K562 (cell line): ENCODE results near the gene IQCF6. TPM values are rescaled to one million over a fixed set of nuclear protein-coding genes. Genes with fewer than 3 reads are reported as not detected.
A peak's percentile ranks its signal among the peaks of the same experiment; 100 is the strongest.

Experiments
- ATAC-seq: fragments of 200-7000 bp; cut with Tn5 transposase; 3 replicates; pipeline ENCODE4 v1.9.1; 2020; ENCODE audit warnings: moderate library complexity
- BruUV-seq: library from RNA; stranded (reverse); fragments of 400-500 nt; replicated peaks from 2 replicates; lab custom pipeline; 2021; lab: Mats Ljungman, UMichigan
- CTCF ChIA-PET: fragments of 300-600 bp; formaldehyde crosslinking; extraction: SDS; loops from one replicate; lab custom pipeline; 2021; ENCODE audit warnings: low intra/inter-chr PET ratio; lab: Yijun Ruan, JAX
- POLR2A ChIA-PET: fragments of 300-600, 350-650 bp; sonication (Branson Sonifier 250); formaldehyde crosslinking; extraction: SDS; loops from one replicate; lab custom pipeline; 2021; ENCODE audit warnings: antibody characterized with exemption, inconsistent platforms; lab: Yijun Ruan, JAX
- DNase-seq, 4 experiments: peaks; one replicate each; pipeline versions ENCODE4 v3.0.0 to v3.0.0-alpha.2; 2011 to 2018; ENCODE audit warnings: low spot score in 3 of 4, mixed read lengths in 3 of 4; ENCODE audit errors: extremely low read depth in 1 of 4
- FAIRE-seq: peaks from 2 replicates; lab custom pipeline; 2011; peaks lifted over from hg19 to GRCh38; lab: Jason Lieb, UNC
- H2AFZ ChIP-seq: 2 replicates; pipeline ENCODE4 v1.6.0; 2011; ENCODE audit warnings: low read depth, low read length, control low read depth, inconsistent platforms
- H3K27ac ChIP-seq: fragments of 200-600 bp; 3 replicates; pipeline ENCODE4 v1.8.0; 2011; ENCODE audit warnings: low read depth, mild to moderate bottlenecking, control low read depth, inconsistent platforms, low read length, moderate library complexity, mixed read lengths; ENCODE audit errors: extremely low read depth
- H3K27me3 ChIP-seq, 2 experiments: fragments of 300-600 bp in 1 of 2; 2 replicates in 1 of 2; 3 replicates in 1 of 2; pipeline versions ENCODE4 v1.6.0 to v1.8.0; 2011; ENCODE audit warnings: inconsistent platforms in 2 of 2, low read length in 2 of 2, mild to moderate bottlenecking in 1 of 2, mixed read lengths in 1 of 2, moderate library complexity in 1 of 2; ENCODE audit not compliant: control insufficient read depth in 2 of 2, insufficient read depth in 2 of 2
- H3K36me3 ChIP-seq: fragments of 300-600 bp; 3 replicates; pipeline ENCODE4 v1.8.0; 2011; ENCODE audit warnings: mild to moderate bottlenecking, low read length, inconsistent platforms; ENCODE audit not compliant: control insufficient read depth, insufficient read depth
- H3K4me1 ChIP-seq, 2 experiments: fragments of 200-600 bp in 1 of 2; replicated peaks in 1 of 2; 2 replicates in 1 of 2; 3 replicates in 1 of 2; pipeline versions ENCODE4 v1.5.1 to v1.8.0; 2011; ENCODE audit warnings: inconsistent platforms in 2 of 2, low read length in 2 of 2, mild to moderate bottlenecking in 1 of 2, mixed read lengths in 1 of 2, moderate library complexity in 1 of 2; ENCODE audit not compliant: control insufficient read depth in 2 of 2, insufficient read depth in 2 of 2
- H3K4me2 ChIP-seq: 2 replicates; pipeline ENCODE4 v1.6.1; 2011; ENCODE audit warnings: low read length, control low read depth, inconsistent platforms, mixed read lengths; ENCODE audit not compliant: insufficient read depth
- H3K4me3 ChIP-seq: fragments of 200-600 bp; sonication (generic), shearing (Covaris generic); 2 replicates; pipeline ENCODE4 v1.5.1; 2016; ENCODE audit warnings: control low read depth, inconsistent platforms
- H3K79me2 ChIP-seq: fragments of 200-600 bp; 3 replicates; pipeline ENCODE4 v1.8.0; 2011; ENCODE audit warnings: low read length, inconsistent platforms; ENCODE audit not compliant: control insufficient read depth, insufficient read depth
- H3K9ac ChIP-seq, 2 experiments: 2 replicates each; pipeline versions ENCODE4 v1.6.0 to v1.6.1; 2011; ENCODE audit warnings: low read depth in 2 of 2, low read length in 2 of 2, control low read depth in 1 of 2, inconsistent platforms in 1 of 2, mild to moderate bottlenecking in 1 of 2, mixed read lengths in 1 of 2; ENCODE audit not compliant: insufficient read depth in 1 of 2
- H3K9me1 ChIP-seq: one replicate; pipeline ENCODE4 v1.6.0; 2011; ENCODE audit warnings: inconsistent platforms, mild to moderate bottlenecking, low read length, moderate library complexity; ENCODE audit not compliant: control insufficient read depth, insufficient read depth
- H3K9me3 ChIP-seq: replicated peaks from 2 replicates; pipeline ENCODE4 v1.5.1; 2011; ENCODE audit warnings: low read depth, low read length, inconsistent platforms; ENCODE audit not compliant: control insufficient read depth, insufficient read depth
- H4K20me1 ChIP-seq: replicated peaks from 2 replicates; pipeline ENCODE4 v1.6.1; 2011; ENCODE audit warnings: low read length, inconsistent platforms, mixed read lengths; ENCODE audit not compliant: control insufficient read depth, insufficient read depth
- ARID2 ChIP-seq: fragments of 450-650 bp; IDR thresholded peaks from 2 replicates; pipeline ENCODE4 v1.6.1; 2017; ENCODE audit warnings: antibody characterized with exemption, mild to moderate bottlenecking
- KLF1 ChIP-seq: fragments of 450-650 bp; IDR thresholded peaks from 2 replicates; pipeline ENCODE4 v1.6.1; 2016; ENCODE audit warnings: missing genetic modification characterization, missing compliant biosample characterization
- NFIC ChIP-seq: fragments of 450-650 bp; IDR thresholded peaks from 2 replicates; pipeline ENCODE4 v1.6.1; 2017; ENCODE audit warnings: mild to moderate bottlenecking, inconsistent platforms
- PCBP2 ChIP-seq: fragments of 200-400 bp; formaldehyde crosslinking; IDR thresholded peaks from 2 replicates; pipeline ENCODE4 v1.6.1; 2018; ENCODE audit warnings: low read length, low read depth, mild to moderate bottlenecking, moderate library complexity; ENCODE audit not compliant: poor library complexity, severe bottlenecking
- ZNF224 ChIP-seq: sonication (generic); formaldehyde crosslinking; IDR thresholded peaks from 2 replicates; pipeline ENCODE4 v1.8.0; 2022; ENCODE audit warnings: mild to moderate bottlenecking, missing genetic modification reagents
- ZNF785 ChIP-seq: fragments of 250-450 bp; sonication (Bioruptor Pico); IDR thresholded peaks from 2 replicates; pipeline ENCODE4 v1.4.0; 2020; ENCODE audit warnings: mild to moderate bottlenecking
- WGBS: fragments of 100-300 bp; shearing (Covaris generic); methylation state at CpG from one replicate; pipeline ENCODE4 v1.1.6; 2016; ENCODE audit warnings: low coverage, mixed read lengths; ENCODE audit not compliant: insufficient coverage; ENCODE audit errors: missing lambda C conversion rate; 5-methylcytosine and 5-hydroxymethylcytosine counted together
- in situ Hi-C: fragments of 300-500 bp; cut with MboI; formaldehyde crosslinking; loops from 4 replicates; pipeline ENCODE4 v1.15.0; 2018; ENCODE audit warnings: inconsistent platforms, mixed read lengths
- intact Hi-C: fragments of 100-400 bp; cut with micrococcal nuclease; formaldehyde crosslinking; loops from 2 replicates; pipeline ENCODE4 v1.14.2; 2022
- polyA plus RNA-seq, 8 experiments: library from polyadenylated mRNA; depleted of rRNA in 4 of 8; stranded (reverse) in 5 of 8; unstranded in 3 of 8; fragments of >200 nt; fragmentation: Nextera tagmentation in 2 of 8; fragmentation: Illumina TruSeq in 1 of 8; extraction: Ambion mirVana in 2 of 8; extraction: Trizol in 1 of 8; gene quantifications; 2 replicates each; pipeline versions ENCODE4 v1.2.1 to v1.2.3, GENCODE V29; 2011 to 2014; ENCODE audit warnings: inconsistent platforms in 1 of 8, missing spikeins in 1 of 8
- total RNA-seq, 7 experiments: library from RNA; depleted of rRNA in 6 of 7; stranded (reverse); fragments of >200 nt in 6 of 7; fragmentation: Illumina TruSeq in 2 of 7; extraction: Trizol in 2 of 7; gene quantifications; 2 replicates each; pipeline versions ENCODE4 v1.2.1 to v1.2.3, GENCODE V29; 2011 to 2021; ENCODE audit warnings: low replicate concordance in 1 of 7
- TF ChIP-seq, protein P1 (sequence below), 2 experiments: fragments of 450-650 bp; IDR thresholded peaks; 2 replicates each; pipeline ENCODE4 v1.6.1; 2016
- TF ChIP-seq, protein P2 (sequence below): fragments of 250-450 bp; sonication (Bioruptor Pico); IDR thresholded peaks from 2 replicates; pipeline ENCODE4 v1.4.0; 2020; ENCODE audit warnings: mild to moderate bottlenecking, moderate library complexity

The IQCF6 gene
- total and polyA plus RNA-seq, 9 of the 15 experiments (the other 6 are each of a cell fraction or from before 2014, with no cell fraction given), result not detected

DNA sequence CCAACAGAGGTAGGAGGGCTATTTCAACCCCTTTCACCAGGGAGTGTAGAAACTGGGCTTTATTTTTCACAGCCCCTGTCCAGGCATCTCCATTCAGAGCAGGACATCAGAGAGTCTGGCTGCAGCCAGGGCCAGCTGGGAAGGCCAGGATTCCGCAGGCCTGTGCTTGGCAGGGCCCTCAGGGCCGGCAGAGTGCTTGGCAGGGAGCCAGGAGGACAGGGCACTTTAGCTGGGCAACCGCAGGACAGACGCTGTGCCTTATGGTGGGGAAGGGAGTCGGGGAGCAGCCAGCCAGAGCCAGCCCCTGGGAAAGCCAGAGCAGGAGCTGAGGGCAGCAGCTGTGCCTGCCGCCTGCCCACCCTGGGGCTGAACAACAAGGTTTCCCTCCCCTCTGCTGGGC lies 34.5 kb upstream of the IQCF6 start:
- Histone ChIP-seq H3K79me2 (no peaks in the 10 kb centered on the region), H3K4me2 (no peak overlapping the region), H2AFZ (no peak overlapping the region), H3K4me1 (no peaks in the 10 kb centered on the region; a peak in 1 of 5 replicates), H3K27ac (no peak overlapping the region), H3K9ac (no peak overlapping the region), H3K9me1 (no peaks in the 10 kb centered on the region), H3K27me3 (peaks cover 3 to 14% of the 10 kb centered on the region in 2 experiments; a peak in 4 of 5 replicates), H4K20me1 (no peaks in the 10 kb centered on the region), H3K9me3 (no peaks in the 10 kb centered on the region), H3K36me3 (no peaks in the 10 kb centered on the region), H3K4me3 (no peak overlapping the region)
- POLR2A ChIA-PET, result no interaction called here
- FAIRE-seq (no peak), ATAC-seq (no peak), DNase-seq (no peak)
- no peak for TF ChIP-seq ZNF224 (CRISPR knock-in tag)
- TF ChIP-seq NFIC, result 0 out of 2 replicates have a peak, but pooled peaks have one; percentile 11
- WGBS, result 0% methylated on average over 4 of the region's 6 CpGs
- intact Hi-C loops, result no loop called here
- BruUV-seq, result no TSS peak
- CTCF ChIA-PET, result no interaction called here
- in situ Hi-C loops, result no loop called here

DNA sequence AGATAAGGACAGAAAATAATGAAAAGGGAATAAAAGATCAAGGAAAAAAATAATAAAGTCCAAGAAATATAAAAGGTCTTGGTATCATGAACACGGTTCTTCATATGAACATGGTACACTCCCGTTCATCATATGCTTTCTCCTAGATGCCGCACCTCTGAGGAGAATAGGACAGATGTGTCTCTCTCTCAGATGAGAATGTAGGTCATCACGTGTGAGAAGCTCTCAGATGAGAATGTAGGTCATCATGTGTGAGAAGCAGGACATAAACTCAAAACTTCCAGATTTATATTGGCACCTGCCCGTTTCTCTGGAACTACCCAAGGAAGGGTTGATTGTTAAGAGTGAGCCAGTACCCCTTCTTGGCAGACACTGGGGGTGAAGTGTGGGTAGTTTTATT lies 29.9 kb upstream of the IQCF6 start:
- DNase-seq, result no peak
- H3K27me3 ChIP-seq, result peaks cover 0 to 16% of the 10 kb centered on the region in 2 experiments; a peak in 1 of 5 replicates
- CTCF ChIA-PET, result no interaction called here
- H3K9ac ChIP-seq, result no peak overlapping the region
- no peak for ATAC-seq
- H3K4me1 ChIP-seq, result no peaks in the 10 kb centered on the region
- no TSS peak for BruUV-seq
- 0% methylated on average over 5 of the region's 5 CpGs for whole genome bisulfite sequencing
- no peak overlapping the region for H3K4me2 ChIP-seq
- H3K79me2 ChIP-seq, result no peaks in the 10 kb centered on the region
- H3K36me3 ChIP-seq, result no peaks in the 10 kb centered on the region
- no peak overlapping the region for H3K27ac ChIP-seq
- FAIRE-seq, result no peak
- H4K20me1 ChIP-seq, result no peaks in the 10 kb centered on the region
- H3K4me3 ChIP-seq, result no peak overlapping the region
- no peaks in the 10 kb centered on the region for H3K9me3 ChIP-seq
- POLR2A ChIA-PET, result interaction anchor here (0.6 kb wide), 1 partner anchor 11 kb away, joined by 4 read pairs; no protein-coding TSS in a partner anchor
- intact Hi-C loops, result no loop called here
- H2AFZ ChIP-seq, result no peak overlapping the region
- in situ Hi-C loops, result no loop called here
- H3K9me1 ChIP-seq, result no peaks in the 10 kb centered on the region
- TF ChIP-seq KLF1 (tag) (no peak), ARID2 (no peak), ZNF785 (CRISPR knock-in tag) (no peak), PCBP2 (no peak)
- TF ChIP-seq, protein P1, sequence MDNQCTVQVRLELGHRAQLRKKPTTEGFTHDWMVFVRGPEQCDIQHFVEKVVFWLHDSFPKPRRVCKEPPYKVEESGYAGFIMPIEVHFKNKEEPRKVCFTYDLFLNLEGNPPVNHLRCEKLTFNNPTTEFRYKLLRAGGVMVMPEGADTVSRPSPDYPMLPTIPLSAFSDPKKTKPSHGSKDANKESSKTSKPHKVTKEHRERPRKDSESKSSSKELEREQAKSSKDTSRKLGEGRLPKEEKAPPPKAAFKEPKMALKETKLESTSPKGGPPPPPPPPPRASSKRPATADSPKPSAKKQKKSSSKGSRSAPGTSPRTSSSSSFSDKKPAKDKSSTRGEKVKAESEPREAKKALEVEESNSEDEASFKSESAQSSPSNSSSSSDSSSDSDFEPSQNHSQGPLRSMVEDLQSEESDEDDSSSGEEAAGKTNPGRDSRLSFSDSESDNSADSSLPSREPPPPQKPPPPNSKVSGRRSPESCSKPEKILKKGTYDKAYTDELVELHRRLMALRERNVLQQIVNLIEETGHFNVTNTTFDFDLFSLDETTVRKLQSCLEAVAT (IDR thresholded peaks at IDR 0.05), result no peak
- TF ChIP-seq, protein P2, sequence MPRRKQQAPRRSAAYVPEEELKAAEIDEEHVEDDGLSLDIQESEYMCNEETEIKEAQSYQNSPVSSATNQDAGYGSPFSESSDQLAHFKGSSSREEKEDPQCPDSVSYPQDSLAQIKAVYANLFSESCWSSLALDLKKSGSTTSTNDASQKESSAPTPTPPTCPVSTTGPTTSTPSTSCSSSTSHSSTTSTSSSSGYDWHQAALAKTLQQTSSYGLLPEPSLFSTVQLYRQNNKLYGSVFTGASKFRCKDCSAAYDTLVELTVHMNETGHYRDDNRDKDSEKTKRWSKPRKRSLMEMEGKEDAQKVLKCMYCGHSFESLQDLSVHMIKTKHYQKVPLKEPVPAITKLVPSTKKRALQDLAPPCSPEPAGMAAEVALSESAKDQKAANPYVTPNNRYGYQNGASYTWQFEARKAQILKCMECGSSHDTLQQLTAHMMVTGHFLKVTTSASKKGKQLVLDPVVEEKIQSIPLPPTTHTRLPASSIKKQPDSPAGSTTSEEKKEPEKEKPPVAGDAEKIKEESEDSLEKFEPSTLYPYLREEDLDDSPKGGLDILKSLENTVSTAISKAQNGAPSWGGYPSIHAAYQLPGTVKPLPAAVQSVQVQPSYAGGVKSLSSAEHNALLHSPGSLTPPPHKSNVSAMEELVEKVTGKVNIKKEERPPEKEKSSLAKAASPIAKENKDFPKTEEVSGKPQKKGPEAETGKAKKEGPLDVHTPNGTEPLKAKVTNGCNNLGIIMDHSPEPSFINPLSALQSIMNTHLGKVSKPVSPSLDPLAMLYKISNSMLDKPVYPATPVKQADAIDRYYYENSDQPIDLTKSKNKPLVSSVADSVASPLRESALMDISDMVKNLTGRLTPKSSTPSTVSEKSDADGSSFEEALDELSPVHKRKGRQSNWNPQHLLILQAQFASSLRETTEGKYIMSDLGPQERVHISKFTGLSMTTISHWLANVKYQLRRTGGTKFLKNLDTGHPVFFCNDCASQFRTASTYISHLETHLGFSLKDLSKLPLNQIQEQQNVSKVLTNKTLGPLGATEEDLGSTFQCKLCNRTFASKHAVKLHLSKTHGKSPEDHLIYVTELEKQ (CRISPR knock-in tag), result no peak
